ENCODE results near the gene CRISP1.
"Not testable (repeated sequence)": the region's sequence is repeated elsewhere in the genome, so short reads cannot be mapped to it uniquely, and the experiment has no call there.

CRISP1 gene

DNA sequence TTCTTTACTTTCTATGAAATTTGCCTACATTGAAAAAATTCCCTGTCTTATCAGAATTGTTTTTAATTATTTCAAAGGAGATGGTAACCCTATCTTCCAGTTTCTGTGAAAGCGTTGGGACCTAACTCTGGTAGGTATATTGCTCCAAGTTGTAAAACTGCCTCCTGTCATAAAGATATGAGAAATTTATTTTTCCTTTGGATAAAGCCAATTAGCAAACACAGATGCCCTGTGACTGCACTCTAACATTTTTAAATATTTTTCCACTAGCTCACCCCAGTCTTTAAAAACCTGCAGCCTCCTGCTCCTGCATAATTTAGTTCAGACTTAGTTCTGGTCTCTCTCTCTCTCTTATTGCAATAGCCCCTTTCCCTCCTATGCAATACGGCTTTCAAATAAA is 39.0 kb upstream of the CRISP1 start:
- TF ChIP-seq, protein P1, sequence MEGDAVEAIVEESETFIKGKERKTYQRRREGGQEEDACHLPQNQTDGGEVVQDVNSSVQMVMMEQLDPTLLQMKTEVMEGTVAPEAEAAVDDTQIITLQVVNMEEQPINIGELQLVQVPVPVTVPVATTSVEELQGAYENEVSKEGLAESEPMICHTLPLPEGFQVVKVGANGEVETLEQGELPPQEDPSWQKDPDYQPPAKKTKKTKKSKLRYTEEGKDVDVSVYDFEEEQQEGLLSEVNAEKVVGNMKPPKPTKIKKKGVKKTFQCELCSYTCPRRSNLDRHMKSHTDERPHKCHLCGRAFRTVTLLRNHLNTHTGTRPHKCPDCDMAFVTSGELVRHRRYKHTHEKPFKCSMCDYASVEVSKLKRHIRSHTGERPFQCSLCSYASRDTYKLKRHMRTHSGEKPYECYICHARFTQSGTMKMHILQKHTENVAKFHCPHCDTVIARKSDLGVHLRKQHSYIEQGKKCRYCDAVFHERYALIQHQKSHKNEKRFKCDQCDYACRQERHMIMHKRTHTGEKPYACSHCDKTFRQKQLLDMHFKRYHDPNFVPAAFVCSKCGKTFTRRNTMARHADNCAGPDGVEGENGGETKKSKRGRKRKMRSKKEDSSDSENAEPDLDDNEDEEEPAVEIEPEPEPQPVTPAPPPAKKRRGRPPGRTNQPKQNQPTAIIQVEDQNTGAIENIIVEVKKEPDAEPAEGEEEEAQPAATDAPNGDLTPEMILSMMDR (IDR thresholded peaks at IDR 0.05; ENCODE audit: low read depth, low read length), result no peak
- DNase-seq (ENCODE audit: extremely low read depth, low read depth), result no peak

DNA sequence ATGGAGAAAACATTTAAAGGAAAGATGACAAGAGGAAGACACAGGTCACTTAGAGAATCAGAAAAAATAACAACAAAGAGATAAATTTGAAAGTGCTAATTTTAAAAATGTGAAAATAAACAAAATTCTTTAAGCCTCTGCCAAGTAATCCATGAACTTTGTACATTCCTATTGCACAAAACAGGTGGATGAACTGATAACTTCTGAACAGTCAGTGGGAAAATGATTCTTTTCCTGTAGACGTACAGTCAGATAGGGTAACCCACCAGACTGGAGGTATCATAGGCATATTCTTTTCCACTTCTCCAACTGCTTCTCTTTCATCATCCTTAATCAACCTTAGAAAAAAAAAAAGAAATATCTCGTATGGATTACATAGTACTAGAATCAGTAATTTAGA is 36.5 kb upstream of the CRISP1 start:
- TF ChIP-seq, protein P1 (IDR thresholded peaks at IDR 0.05; ENCODE audit: low read depth, low read length), result no peak
- DNase-seq (ENCODE audit: extremely low read depth, low read depth), result no peak

DNA sequence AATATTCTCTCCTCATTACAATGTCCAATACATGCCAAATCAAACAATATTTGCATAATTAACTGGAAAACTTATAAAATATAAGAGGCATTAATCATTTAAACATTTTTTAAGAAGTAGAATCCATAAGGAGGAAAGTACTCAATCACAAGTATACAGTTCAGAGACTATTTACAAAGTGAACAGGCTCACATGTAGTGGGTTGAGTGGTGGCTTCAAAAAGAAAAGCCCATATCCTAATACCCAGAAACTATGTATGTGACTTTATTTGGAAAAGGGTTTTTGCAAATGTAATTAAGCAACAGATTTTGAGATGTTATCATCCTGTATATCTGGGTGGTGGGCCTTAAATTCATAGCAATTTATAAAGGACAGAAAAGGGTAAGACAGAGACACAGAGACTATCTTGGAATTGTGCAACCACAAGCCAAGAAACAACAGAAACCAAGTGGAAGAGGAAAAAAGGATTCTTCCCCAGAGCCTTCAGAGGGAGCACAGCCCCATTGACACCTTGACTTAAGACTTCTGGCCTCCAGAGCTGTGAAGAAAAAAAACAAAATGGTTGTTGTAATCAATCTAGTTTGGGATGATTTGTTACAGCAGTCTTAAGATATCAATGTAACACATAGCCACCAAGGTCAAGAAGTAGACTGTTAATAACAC is 32.7 kb upstream of the CRISP1 start:
- no peak for DNase-seq (ENCODE audit: extremely low read depth, low read depth)
- TF ChIP-seq, protein P1 (IDR thresholded peaks at IDR 0.05; ENCODE audit: low read depth, low read length), result no peak

DNA sequence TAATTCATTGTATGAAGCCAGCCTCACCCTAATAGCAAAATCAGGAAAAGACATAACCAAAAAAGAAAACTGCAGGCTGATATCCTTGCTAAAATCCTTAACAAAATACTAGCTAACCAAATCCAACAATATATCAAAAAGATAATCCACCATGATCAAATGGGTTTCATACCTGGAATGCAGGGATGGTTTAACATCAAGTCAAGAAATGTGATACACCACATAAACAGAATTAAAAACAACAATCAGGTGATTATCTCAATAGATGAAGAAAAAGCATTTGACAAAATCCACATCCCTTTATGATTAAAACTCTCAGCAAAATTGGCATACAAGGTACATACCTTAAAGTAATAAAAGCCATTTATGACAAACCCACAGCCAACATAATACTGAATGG is 29.2 kb upstream of the CRISP1 start:
- not testable (repeated sequence) for DNase-seq (ENCODE audit: extremely low read depth, low read depth)

DNA sequence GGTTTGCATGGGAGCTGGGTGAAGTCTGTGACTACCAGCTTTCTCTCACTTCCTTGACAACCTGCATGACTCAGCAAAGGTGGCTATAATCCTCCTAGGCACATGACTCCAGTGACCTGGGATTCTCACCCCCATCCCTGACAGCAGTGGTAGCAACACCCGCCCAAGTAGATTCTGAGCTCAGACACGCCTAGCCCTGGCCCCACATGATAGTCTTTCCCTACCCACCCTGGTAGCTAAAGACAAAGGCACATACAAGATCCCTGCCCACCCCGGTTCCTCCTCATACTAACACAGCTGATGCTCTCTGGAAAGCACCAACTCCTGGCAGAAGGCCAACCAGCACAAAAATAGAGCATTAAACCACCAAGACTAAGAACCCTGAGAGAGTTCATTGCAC is 25.9 kb upstream of the CRISP1 start:
- no peak for DNase-seq (ENCODE audit: extremely low read depth, low read depth)
- TF ChIP-seq, protein P1 (IDR thresholded peaks at IDR 0.05; ENCODE audit: low read depth, low read length), result no peak

DNA sequence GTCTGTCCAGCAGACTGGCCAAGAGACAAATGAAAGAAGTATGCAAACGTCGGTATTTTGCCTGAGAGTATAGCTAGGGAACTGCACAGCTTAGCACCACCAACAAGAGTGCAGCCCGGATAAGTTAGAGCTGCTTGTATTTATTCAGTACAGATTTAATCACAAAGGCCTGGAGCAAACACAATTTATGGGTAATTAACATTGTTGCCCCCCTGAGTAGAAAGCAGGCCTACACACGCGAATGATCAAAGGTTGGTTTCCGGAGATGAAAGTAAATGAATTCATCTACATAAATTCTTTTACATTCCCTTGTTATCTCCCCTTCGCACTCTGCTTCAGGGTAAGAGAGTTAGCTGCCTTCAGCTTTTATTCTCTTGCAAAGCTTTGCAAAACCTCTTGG is 24.7 kb upstream of the CRISP1 start:
- no peak for DNase-seq (ENCODE audit: extremely low read depth, low read depth)
- TF ChIP-seq, protein P1 (IDR thresholded peaks at IDR 0.05; ENCODE audit: low read depth, low read length), result no peak

DNA sequence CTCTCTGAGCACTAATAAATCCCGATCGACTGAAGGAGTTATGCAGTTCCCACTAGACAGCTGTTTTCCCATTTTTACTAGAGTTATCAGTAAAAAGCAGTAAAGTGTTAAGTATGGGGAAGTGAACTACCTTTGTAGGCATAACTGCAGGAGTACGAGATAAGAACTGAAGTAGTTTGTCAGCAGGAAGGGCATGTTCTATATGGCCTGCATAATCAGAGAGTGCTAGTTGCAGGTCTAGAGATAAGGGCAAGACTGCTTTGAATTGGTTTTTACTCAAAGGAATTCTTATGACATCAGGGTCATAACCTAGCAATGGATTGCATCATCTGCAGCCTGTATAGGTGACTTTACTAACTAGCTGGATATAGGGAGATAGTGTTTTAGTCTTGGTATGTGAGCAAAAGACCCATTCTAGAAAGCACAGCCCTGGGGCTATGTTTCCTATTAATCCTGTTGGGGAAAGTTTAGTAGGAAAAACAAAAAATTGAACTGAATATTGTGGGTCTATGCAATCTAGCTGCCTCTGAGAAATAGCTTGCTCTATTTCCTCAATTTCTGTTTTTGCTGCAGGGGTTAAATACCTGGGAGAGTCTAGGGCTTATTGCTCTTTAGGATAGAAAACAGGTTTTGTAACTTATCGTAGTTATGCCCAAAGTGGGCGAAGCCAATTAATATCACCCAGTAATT is 22.6 kb upstream of the CRISP1 start:
- DNase-seq (ENCODE audit: extremely low read depth, low read depth), result no peak
- TF ChIP-seq, protein P1 (IDR thresholded peaks at IDR 0.05; ENCODE audit: low read depth, low read length), result no peak
